ENCODE measurements around the gene TNF.
A peak's percentile ranks its signal among the peaks of the same experiment; 100 is the strongest.

Gene TNF

GRCh38 chr6:31575335-31575901 is at the start of gene TNF:
TNF (plus strand) TSS chr6:31575565; CDS start chr6:31575742, 177 bp downstream.
- H3K27ac ChIP-seq = peak within 1 kb of the TSS in 1 of 2 donors; percentile 50
- no peak for TF ChIP-seq CTCF (IDR thresholded peaks at IDR 0.05)
- DNase-seq (ENCODE audit: low spot score) = no peak
- H3K4me3 ChIP-seq = peak within 1 kb of the TSS; percentile 62

GRCh38 chr6:31525932-31526591 is 49.3 kb upstream of the TNF start:
- no peak for TF ChIP-seq CTCF (IDR thresholded peaks at IDR 0.05)
- no peak for DNase-seq (ENCODE audit: low spot score)
- no peak overlapping the region for H3K27ac ChIP-seq
- H3K4me3 ChIP-seq = no peak overlapping the region

- Histone ChIP-seq H3K27ac (no peak overlapping the region), H3K4me3 (no peak overlapping the region)
- TF ChIP-seq CTCF (IDR thresholded peaks at IDR 0.05) = no peak
- DNase-seq (ENCODE audit: low spot score) = no peak
Measured at GRCh38 chr6:31528307-31528777, 47.0 kb upstream of the TNF start.

- no peak within 1 kb of the TSS for H3K4me3 ChIP-seq
- no peak within 1 kb of the TSS for H3K27ac ChIP-seq
- TF ChIP-seq CTCF (IDR thresholded peaks at IDR 0.05) = no peak
- DNase-seq (ENCODE audit: low spot score) = no peak
Measured at GRCh38 chr6:31528821-31529328, 46.5 kb upstream of the TNF start, which contains the start of gene MCCD1. MCCD1 (plus strand) TSS chr6:31528962; CDS start chr6:31529015, 53 bp downstream.

- TF ChIP-seq CTCF (IDR thresholded peaks at IDR 0.05) = no peak
- Histone ChIP-seq H3K4me3 (no peak overlapping the region), H3K27ac (no peak overlapping the region)
- DNase-seq (ENCODE audit: low spot score) = no peak
Measured at GRCh38 chr6:31529329-31530150, 45.8 kb upstream of the TNF start.

GRCh38 chr6:31530659-31531058 is 44.7 kb upstream of the TNF start:
- DNase-seq (ENCODE audit: low spot score) = no peak
- Histone ChIP-seq H3K4me3 (no peak overlapping the region), H3K27ac (no peak overlapping the region)
- no peak for TF ChIP-seq CTCF (IDR thresholded peaks at IDR 0.05)

Measured in coronary artery (tissue), 2 donors.